Gastroesophageal sphincter (tissue), 3 donors: ENCODE results near the gene PPP1R3C.

Source experiments
- POLR2A ChIP-seq, 2 donors: fragments of 450-650 bp; IDR thresholded peaks; one replicate each; pipeline ENCODE4 v1.6.1; 2017; ENCODE audit warnings: antibody characterized with exemption in 2 of 2, mild to moderate bottlenecking in 2 of 2, moderate library complexity in 1 of 2
- POLR2AphosphoS5 ChIP-seq: sonication (generic); formaldehyde crosslinking; IDR thresholded peaks from one replicate; pipeline ENCODE4 v1.6.1; 2017; ENCODE audit warnings: antibody characterized with exemption
- TF ChIP-seq, protein P1 (sequence below), 4 experiments: fragments of 200-600 bp in 2 of 4; fragments of 450-650 bp in 2 of 4; sonication (generic) in 1 of 4; IDR thresholded peaks; one replicate each; pipeline ENCODE4 v1.5.1; 2017 to 2019; ENCODE audit warnings: antibody characterized with exemption in 4 of 4, mild to moderate bottlenecking in 2 of 4, moderate library complexity in 2 of 4

GRCh38 chr10:91591797-91592174 is 41.1 kb downstream of the PPP1R3C start:
- no peak for TF ChIP-seq POLR2A (IDR thresholded peaks at IDR 0.05)
- TF ChIP-seq, protein P1, sequence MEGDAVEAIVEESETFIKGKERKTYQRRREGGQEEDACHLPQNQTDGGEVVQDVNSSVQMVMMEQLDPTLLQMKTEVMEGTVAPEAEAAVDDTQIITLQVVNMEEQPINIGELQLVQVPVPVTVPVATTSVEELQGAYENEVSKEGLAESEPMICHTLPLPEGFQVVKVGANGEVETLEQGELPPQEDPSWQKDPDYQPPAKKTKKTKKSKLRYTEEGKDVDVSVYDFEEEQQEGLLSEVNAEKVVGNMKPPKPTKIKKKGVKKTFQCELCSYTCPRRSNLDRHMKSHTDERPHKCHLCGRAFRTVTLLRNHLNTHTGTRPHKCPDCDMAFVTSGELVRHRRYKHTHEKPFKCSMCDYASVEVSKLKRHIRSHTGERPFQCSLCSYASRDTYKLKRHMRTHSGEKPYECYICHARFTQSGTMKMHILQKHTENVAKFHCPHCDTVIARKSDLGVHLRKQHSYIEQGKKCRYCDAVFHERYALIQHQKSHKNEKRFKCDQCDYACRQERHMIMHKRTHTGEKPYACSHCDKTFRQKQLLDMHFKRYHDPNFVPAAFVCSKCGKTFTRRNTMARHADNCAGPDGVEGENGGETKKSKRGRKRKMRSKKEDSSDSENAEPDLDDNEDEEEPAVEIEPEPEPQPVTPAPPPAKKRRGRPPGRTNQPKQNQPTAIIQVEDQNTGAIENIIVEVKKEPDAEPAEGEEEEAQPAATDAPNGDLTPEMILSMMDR (IDR thresholded peaks at IDR 0.05) = no peak
- TF ChIP-seq POLR2AphosphoS5 = no peak
